H1 (cell line): ENCODE measurements around the gene LPCAT3. TPM values are rescaled to one million over a fixed set of nuclear protein-coding genes. Genes with fewer than 3 reads are reported as not detected.

Experiments used
- ATF3 ChIP-seq: IDR thresholded peaks from 2 replicates; pipeline ENCODE4 v1.6.1; 2011; ENCODE audit warnings: low read depth, mild to moderate bottlenecking, low read length; ENCODE audit not compliant: insufficient read depth
- BACH1 ChIP-seq: IDR thresholded peaks from 2 replicates; pipeline ENCODE4 v1.6.1; 2012; ENCODE audit warnings: low read length, improper control_type of control experiment
- BRCA1 ChIP-seq: IDR thresholded peaks from 2 replicates; pipeline ENCODE4 v1.6.1; 2012; ENCODE audit warnings: low read depth, low read length, improper control_type of control experiment
- CEBPB ChIP-seq: IDR thresholded peaks from 2 replicates; pipeline ENCODE4 v1.6.1; 2012; ENCODE audit warnings: low read depth, low read length
- CHD2 ChIP-seq: IDR thresholded peaks from 2 replicates; pipeline ENCODE4 v1.6.1; 2012; ENCODE audit warnings: low read length, improper control_type of control experiment
- CREB1 ChIP-seq: IDR thresholded peaks from 2 replicates; pipeline ENCODE4 v1.6.1; 2012; ENCODE audit warnings: inconsistent platforms
- E2F6 ChIP-seq: IDR thresholded peaks from 2 replicates; pipeline ENCODE4 v1.6.1; 2012; ENCODE audit warnings: inconsistent platforms
- EZH2 ChIP-seq: fragments of 200-600 bp; sonication (generic); IDR thresholded peaks from 2 replicates; pipeline ENCODE4 v1.7.1; 2012; ENCODE audit warnings: low read depth, mild to moderate bottlenecking, moderate library complexity, low read length, inconsistent platforms; ENCODE audit not compliant: severe bottlenecking
- GABPA ChIP-seq: IDR thresholded peaks from 2 replicates; pipeline ENCODE4 v1.6.1; 2011; ENCODE audit warnings: mild to moderate bottlenecking, low read length, moderate library complexity, borderline replicate concordance; ENCODE audit not compliant: insufficient read depth
- HDAC2 ChIP-seq, 2 experiments: fragments of 300-600 bp in 1 of 2; sonication (generic) in 1 of 2; IDR thresholded peaks; 2 replicates each; pipeline ENCODE4 v1.6.1; 2011 to 2012; ENCODE audit warnings: low read depth in 2 of 2, low read length in 2 of 2, mild to moderate bottlenecking in 2 of 2, moderate library complexity in 2 of 2, borderline replicate concordance in 1 of 2, inconsistent platforms in 1 of 2
- JUN ChIP-seq: IDR thresholded peaks from 2 replicates; pipeline ENCODE4 v1.6.1; 2011; ENCODE audit warnings: low read depth, mild to moderate bottlenecking, improper control_type of control experiment, low read length
- KDM1A ChIP-seq: fragments of 200-600, 300-600 bp; sonication (generic); IDR thresholded peaks from 2 replicates; pipeline ENCODE4 v1.7.1; 2016; ENCODE audit warnings: mild to moderate bottlenecking, low read length, borderline replicate concordance
- KDM4A ChIP-seq: IDR thresholded peaks from one replicate; pipeline ENCODE4 v1.7.1; 2012; ENCODE audit warnings: low read depth, mild to moderate bottlenecking, moderate library complexity, low read length, inconsistent platforms; ENCODE audit not compliant: severe bottlenecking
- NRF1 ChIP-seq: IDR thresholded peaks from 2 replicates; pipeline ENCODE4 v1.6.1; 2011; ENCODE audit warnings: mild to moderate bottlenecking, low read depth, low read length, improper control_type of control experiment
- POLR2A ChIP-seq, 2 experiments: IDR thresholded peaks; 1 replicate in 1 of 2; 2 replicates in 1 of 2; pipeline ENCODE4 v1.6.1; 2011; ENCODE audit warnings: low read depth in 2 of 2, low read length in 2 of 2, mild to moderate bottlenecking in 2 of 2; ENCODE audit errors: control extremely low read depth in 1 of 2
- POLR2AphosphoS5 ChIP-seq: IDR thresholded peaks from 2 replicates; pipeline ENCODE4 v1.6.1; 2011; ENCODE audit warnings: low read depth, low read length
- RNF2 ChIP-seq: fragments of 200-900, 300-1000 bp; sonication (generic); IDR thresholded peaks from 2 replicates; pipeline ENCODE4 v1.7.1; 2016; ENCODE audit warnings: borderline replicate concordance, low read depth, mild to moderate bottlenecking, antibody characterized with exemption, low read length; ENCODE audit not compliant: poor library complexity, severe bottlenecking; ENCODE audit errors: missing control alignments
- SIX5 ChIP-seq: IDR thresholded peaks from 2 replicates; pipeline ENCODE4 v1.6.1; 2011; ENCODE audit warnings: mild to moderate bottlenecking, low read depth, low read length
- TAF1 ChIP-seq: IDR thresholded peaks from 2 replicates; pipeline ENCODE4 v1.6.1; 2011; ENCODE audit warnings: mild to moderate bottlenecking, low read depth, low read length
- TAF7 ChIP-seq: optimal IDR thresholded peaks from 2 replicates; pipeline ENCODE3; 2011; ENCODE audit warnings: low read depth, mild to moderate bottlenecking, inconsistent platforms, low read length, moderate library complexity, borderline replicate concordance
- TBP ChIP-seq: IDR thresholded peaks from 2 replicates; pipeline ENCODE4 v1.6.1; 2011; ENCODE audit warnings: low read depth, low read length, improper control_type of control experiment
- YY1 ChIP-seq: IDR thresholded peaks from 2 replicates; pipeline ENCODE4 v1.6.1; 2011; ENCODE audit warnings: low read depth, mild to moderate bottlenecking, low read length
- polyA plus RNA-seq, 7 experiments: library from polyadenylated mRNA; depleted of rRNA in 3 of 7; stranded (reverse) in 5 of 7; unstranded in 2 of 7; fragments of >200 nt in 5 of 7; fragments of 200-250 nt in 2 of 7; gene quantifications; 1 replicate in 5 of 7; 2 replicates in 1 of 7; 4 replicates in 1 of 7; pipeline versions ENCODE4 v1.2.1 to v1.2.3, GENCODE V29; 2011 to 2013; ENCODE audit warnings: missing spikeins in 2 of 7, mixed read lengths in 2 of 7
- total RNA-seq: library from RNA; stranded (reverse); fragmentation: NEBNext Ultra II Directional; extraction: Animal tissue kit (Norgen Biotek cat#: 25700); gene quantifications from 2 replicates; pipeline ENCODE4 v1.2.1, GENCODE V29; 2021
- TF ChIP-seq, protein P1 (sequence below): IDR thresholded peaks from 2 replicates; pipeline ENCODE4 v1.6.1; 2011; ENCODE audit warnings: low read length, improper control_type of control experiment

LPCAT3 gene
- total and polyA plus RNA-seq, 2 of the 8 experiments (the other 6 are each of a cell fraction or from before 2014, with no cell fraction given): 55.8 to 70.4 TPM

DNA sequence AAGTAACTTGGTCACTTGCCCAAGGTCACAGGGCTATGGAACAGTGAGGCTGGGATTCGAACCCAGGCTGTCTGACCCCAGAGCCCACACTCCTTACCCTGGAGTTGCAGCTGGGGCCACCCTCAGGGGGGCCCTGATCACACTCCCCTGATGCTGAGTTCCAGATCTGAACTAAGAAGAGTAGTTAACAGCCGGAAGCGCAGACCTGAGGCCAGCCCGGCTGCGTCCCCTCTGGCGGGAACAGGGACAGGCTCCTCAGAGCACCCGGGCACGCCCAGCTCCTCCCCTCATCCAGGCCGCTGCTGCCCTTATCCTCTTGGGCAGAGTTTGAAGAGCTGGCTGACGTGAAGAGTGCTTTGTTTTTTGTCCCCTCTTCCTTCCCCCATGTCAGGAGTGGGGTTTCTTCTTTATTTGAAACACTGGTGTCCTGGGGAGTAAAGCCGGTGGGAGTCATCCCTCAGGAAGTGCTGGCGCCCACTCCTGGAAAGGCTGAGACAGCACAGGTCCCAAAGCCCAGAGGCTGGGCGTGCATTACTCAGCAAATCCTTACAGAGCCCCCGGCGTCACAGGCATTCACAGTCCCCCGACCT is 56.5 kb downstream of the LPCAT3 start (continued):
- TF ChIP-seq E2F6 (0 out of 2 replicates have a peak, but pooled peaks have one; percentile 32), TBP (peak; percentile 10; the same call in 1 of the 2 replicates), JUN (no peak), ATF3 (no peak), TAF1 (peak; percentile 37; the same call in 1 of the 2 replicates), BACH1 (peak; percentile 99), YY1 (peak; percentile 11; the same call in 1 of the 2 replicates), TAF7 (no peak), RNF2 (no peak), GABPA (no peak), KDM4A (peak; percentile 26), SIX5 (no peak), EZH2 (no peak), CHD2 (no peak), POLR2A (IDR thresholded peaks at IDR 0.05; ENCODE audit: control extremely low read depth in 1 of 2, low read depth in 2 of 2, low read length in 2 of 2) (0 out of 3 replicates have a peak, but pooled peaks of 1 of the 2 experiments have one; percentile 23), BRCA1 (no peak), CREB1 (peak; percentile 43; the same call in 1 of the 2 replicates), HDAC2 (IDR thresholded peaks at IDR 0.05; ENCODE audit: borderline replicate concordance in 1 of 2, low read depth in 2 of 2, low read length in 2 of 2) (peak in 1 of 2 experiments; percentile 13; a peak in 1 of 4 replicates), CEBPB (no peak), NRF1 (no peak), POLR2AphosphoS5 (no peak), KDM1A (peak; percentile 44; the same call in 1 of the 2 replicates)
- TF ChIP-seq, protein P1, sequence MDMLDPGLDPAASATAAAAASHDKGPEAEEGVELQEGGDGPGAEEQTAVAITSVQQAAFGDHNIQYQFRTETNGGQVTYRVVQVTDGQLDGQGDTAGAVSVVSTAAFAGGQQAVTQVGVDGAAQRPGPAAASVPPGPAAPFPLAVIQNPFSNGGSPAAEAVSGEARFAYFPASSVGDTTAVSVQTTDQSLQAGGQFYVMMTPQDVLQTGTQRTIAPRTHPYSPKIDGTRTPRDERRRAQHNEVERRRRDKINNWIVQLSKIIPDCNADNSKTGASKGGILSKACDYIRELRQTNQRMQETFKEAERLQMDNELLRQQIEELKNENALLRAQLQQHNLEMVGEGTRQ: no peak
